ENCODE data around the gene ERC2. TPM values are rescaled to one million over a fixed set of nuclear protein-coding genes. Genes with fewer than 3 reads are reported as not detected.

The ERC2 gene
- total and polyA plus RNA-seq, 7 donors, result 0.52 to 5.7 (median 1.2) TPM; not detected in 2

DNA sequence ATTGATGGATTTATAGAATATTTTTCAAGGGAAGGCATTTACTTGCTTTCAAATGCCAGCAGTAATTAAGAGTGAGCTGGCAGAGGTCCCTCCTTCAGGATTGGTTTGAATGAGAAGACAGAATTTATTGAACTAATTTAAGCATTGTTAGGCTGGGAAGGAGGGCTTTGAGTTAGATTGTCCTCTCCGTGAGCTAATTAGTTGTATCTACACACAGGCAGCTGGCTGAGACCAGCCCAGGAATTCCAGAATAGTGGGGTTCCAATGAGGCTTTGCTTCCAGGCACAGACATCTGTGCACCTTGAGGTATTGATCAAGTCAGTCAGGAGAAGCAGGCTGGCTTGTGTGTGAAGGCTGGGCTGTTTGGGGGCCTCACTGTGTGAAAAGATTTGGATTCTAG lies 857.1 kb downstream of the ERC2 start:
- no peaks in the 10 kb centered on the region for H3K9me3 ChIP-seq
- DNase-seq, result no peak
- WGBS, 2 donors, result 76 to 81% methylated on average over 1 of the region's 1 CpG

DNA sequence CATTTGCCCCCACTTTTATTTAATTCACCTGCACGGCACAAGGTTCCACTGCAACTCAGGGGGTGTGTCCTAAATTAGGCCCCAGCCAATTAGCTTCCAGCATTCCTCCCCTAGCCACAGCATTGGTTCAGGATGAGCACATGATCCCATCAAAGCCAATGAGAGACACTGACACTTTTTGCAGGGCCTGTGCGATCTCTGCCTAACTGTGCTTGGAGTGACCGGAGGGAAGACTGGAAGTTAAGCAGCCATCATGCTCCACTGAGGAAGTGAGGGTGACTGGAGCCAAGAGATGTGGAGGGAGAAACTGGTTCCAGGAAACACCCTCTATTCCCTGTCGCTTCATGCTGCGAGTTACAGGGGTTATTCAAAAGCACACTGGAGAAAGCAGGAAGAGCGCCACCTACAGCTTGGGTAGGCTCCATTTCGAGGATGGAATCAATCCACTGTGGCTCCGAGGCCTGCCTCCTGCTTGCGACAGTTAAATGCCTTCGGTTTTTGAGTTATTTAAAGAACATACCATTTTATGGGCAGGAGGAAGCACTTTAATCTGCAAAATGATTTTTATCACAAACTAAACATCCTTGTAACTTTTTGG lies 858.9 kb downstream of the ERC2 start:
- H3K27ac ChIP-seq, result no peak overlapping the region
- TF ChIP-seq POLR2A (IDR thresholded peaks at IDR 0.05), result no peak
- no peak for TF ChIP-seq EP300 (IDR thresholded peaks at IDR 0.05)
- TF ChIP-seq POLR2AphosphoS5 (IDR thresholded peaks at IDR 0.05), result no peak
- TF ChIP-seq, protein P1, sequence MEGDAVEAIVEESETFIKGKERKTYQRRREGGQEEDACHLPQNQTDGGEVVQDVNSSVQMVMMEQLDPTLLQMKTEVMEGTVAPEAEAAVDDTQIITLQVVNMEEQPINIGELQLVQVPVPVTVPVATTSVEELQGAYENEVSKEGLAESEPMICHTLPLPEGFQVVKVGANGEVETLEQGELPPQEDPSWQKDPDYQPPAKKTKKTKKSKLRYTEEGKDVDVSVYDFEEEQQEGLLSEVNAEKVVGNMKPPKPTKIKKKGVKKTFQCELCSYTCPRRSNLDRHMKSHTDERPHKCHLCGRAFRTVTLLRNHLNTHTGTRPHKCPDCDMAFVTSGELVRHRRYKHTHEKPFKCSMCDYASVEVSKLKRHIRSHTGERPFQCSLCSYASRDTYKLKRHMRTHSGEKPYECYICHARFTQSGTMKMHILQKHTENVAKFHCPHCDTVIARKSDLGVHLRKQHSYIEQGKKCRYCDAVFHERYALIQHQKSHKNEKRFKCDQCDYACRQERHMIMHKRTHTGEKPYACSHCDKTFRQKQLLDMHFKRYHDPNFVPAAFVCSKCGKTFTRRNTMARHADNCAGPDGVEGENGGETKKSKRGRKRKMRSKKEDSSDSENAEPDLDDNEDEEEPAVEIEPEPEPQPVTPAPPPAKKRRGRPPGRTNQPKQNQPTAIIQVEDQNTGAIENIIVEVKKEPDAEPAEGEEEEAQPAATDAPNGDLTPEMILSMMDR (IDR thresholded peaks at IDR 0.05), result no peak
- intact Hi-C loops (cut with DNase I), result no loop called here
- H3K27me3 ChIP-seq, result no peaks in the 10 kb centered on the region
- H3K9me3 ChIP-seq, result no peaks in the 10 kb centered on the region
- WGBS, 2 donors, result 90 to 91% methylated on average over 10 of the region's 10 CpGs
- H3K36me3 ChIP-seq, result no peaks in the 10 kb centered on the region
- H3K4me3 ChIP-seq, result no peak overlapping the region
- no peak for DNase-seq
- H3K4me1 ChIP-seq, result no peaks in the 10 kb centered on the region

More for the DNA sequence above, 857.1 kb downstream of the ERC2 start:
- no peaks in the 10 kb centered on the region for H3K4me1 ChIP-seq
- TF ChIP-seq EP300 (IDR thresholded peaks at IDR 0.05), result no peak
- TF ChIP-seq, protein P1 (IDR thresholded peaks at IDR 0.05), result no peak
- no peak for TF ChIP-seq POLR2A (IDR thresholded peaks at IDR 0.05)
- TF ChIP-seq POLR2AphosphoS5 (IDR thresholded peaks at IDR 0.05), result no peak
- no peaks in the 10 kb centered on the region for H3K27me3 ChIP-seq
- H3K27ac ChIP-seq, result no peak overlapping the region
- intact Hi-C loops (cut with DNase I), result no loop called here
- H3K36me3 ChIP-seq, result no peaks in the 10 kb centered on the region
- no peak overlapping the region for H3K4me3 ChIP-seq

DNA sequence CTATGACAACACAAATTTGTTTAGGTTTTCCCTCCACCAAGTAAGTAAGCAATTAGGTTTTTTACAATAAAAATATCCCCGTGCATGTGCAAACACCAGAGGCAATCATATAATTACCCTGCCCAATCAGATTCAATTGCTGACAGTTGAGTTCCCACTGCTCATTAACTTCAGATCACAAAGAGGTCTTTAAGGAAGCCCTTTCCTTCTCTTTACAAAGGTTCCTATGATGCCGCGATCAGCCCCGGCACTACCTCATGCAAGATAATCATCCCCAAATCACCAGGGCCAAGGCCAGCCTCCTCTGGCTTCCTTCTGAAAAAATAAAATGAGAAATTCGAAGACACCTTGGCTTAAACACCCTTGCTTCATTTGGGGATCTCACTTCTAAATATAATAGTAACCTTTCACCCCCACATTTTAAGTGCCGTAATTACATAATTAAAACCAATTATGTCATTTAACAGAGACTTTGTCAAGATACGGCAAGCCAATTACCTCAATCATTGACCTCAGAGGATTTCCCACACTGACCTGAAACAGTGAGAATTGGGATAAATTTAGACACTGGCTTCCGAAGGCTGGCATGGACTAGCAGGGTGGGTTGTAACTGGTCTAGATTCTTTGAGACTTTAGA lies 859.8 kb downstream of the ERC2 start:
- H3K36me3 ChIP-seq, result no peaks in the 10 kb centered on the region
- 16 to 67% methylated on average over 8 of the region's 8 CpGs for WGBS, 2 donors
- H3K4me1 ChIP-seq, result no peaks in the 10 kb centered on the region
- H3K27me3 ChIP-seq, result no peaks in the 10 kb centered on the region
- TF ChIP-seq, protein P1 (IDR thresholded peaks at IDR 0.05), result no peak
- no peak for TF ChIP-seq POLR2A (IDR thresholded peaks at IDR 0.05)
- no peak for TF ChIP-seq EP300 (IDR thresholded peaks at IDR 0.05)
- no peak for TF ChIP-seq POLR2AphosphoS5 (IDR thresholded peaks at IDR 0.05)
- no peaks in the 10 kb centered on the region for H3K9me3 ChIP-seq
- H3K4me3 ChIP-seq, result no peak overlapping the region
- H3K27ac ChIP-seq, result no peak overlapping the region
- intact Hi-C loops (cut with DNase I), result no loop called here
- DNase-seq, result no peak

DNA sequence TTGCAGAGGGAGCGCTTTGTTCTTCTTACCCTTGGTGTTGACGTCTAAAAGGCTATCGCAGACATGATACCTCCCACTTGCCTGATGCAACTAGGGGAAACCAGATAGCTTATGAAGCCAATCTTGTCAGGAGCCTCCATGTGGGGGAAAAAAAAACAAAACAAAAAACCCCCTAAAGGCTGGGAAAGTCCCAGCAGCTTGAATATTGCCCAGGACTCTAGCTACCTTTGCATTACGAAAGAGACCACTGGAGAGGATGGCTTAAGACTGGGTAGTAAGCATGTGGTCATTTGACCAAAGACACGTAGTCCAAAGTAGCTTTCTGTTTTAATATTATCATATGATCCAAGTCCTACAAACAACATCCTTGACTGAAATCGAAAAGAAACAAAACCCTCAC lies 860.4 kb downstream of the ERC2 start:
- no peaks in the 10 kb centered on the region for H3K36me3 ChIP-seq
- H3K9me3 ChIP-seq, result no peaks in the 10 kb centered on the region
- no peak for TF ChIP-seq POLR2AphosphoS5 (IDR thresholded peaks at IDR 0.05)
- no peak for TF ChIP-seq POLR2A (IDR thresholded peaks at IDR 0.05)
- TF ChIP-seq, protein P1 (IDR thresholded peaks at IDR 0.05), result no peak
- no peak for TF ChIP-seq EP300 (IDR thresholded peaks at IDR 0.05)
- H3K27me3 ChIP-seq, result no peaks in the 10 kb centered on the region
- H3K27ac ChIP-seq, result no peak overlapping the region
- H3K4me1 ChIP-seq, result no peaks in the 10 kb centered on the region
- intact Hi-C loops (cut with DNase I), result no loop called here
- 65 to 84% methylated on average over 6 of the region's 6 CpGs for WGBS, 2 donors
- H3K4me3 ChIP-seq, result no peak overlapping the region
- DNase-seq, result no peak
